Lung (tissue), 12 donors: ENCODE measurements around the gene GATAD2A. TPM values are rescaled to one million over a fixed set of nuclear protein-coding genes. Genes with fewer than 3 reads are reported as not detected.

Source experiments
- ATAC-seq: fragments of 200-7000 bp; cut with Tn5 transposase; one replicate; pipeline ENCODE4 v1.9.1; 2020; ENCODE audit warnings: moderate number of reproducible peaks; ENCODE audit not compliant: insufficient read depth, low FRiP score
- DNase-seq, 3 donors: peaks; one replicate each; pipeline ENCODE4 v3.0.0-alpha.2; 2013 to 2017
- H3K27ac ChIP-seq, 2 donors: one replicate each; pipeline ENCODE4 v1.5.1; 2013; ENCODE audit warnings: mild to moderate bottlenecking in 2 of 2, moderate library complexity in 2 of 2, control low read depth in 1 of 2, inconsistent platforms in 1 of 2, low read depth in 1 of 2, low read length in 1 of 2
- H3K27me3 ChIP-seq, 3 donors: one replicate each; pipeline ENCODE4 v1.5.1; 2013; ENCODE audit warnings: low read length in 2 of 3; ENCODE audit not compliant: control insufficient read depth in 3 of 3, insufficient read depth in 3 of 3
- H3K36me3 ChIP-seq, 4 donors: one replicate each; pipeline ENCODE4 v1.5.1; 2013; ENCODE audit warnings: low read length in 4 of 4, mild to moderate bottlenecking in 1 of 4, moderate library complexity in 1 of 4; ENCODE audit not compliant: control insufficient read depth in 4 of 4, insufficient read depth in 4 of 4
- H3K4me1 ChIP-seq, 5 donors: one replicate each; pipeline ENCODE4 v1.5.1; 2013; ENCODE audit warnings: low read length in 5 of 5, mild to moderate bottlenecking in 2 of 5, moderate library complexity in 1 of 5; ENCODE audit not compliant: control insufficient read depth in 5 of 5, insufficient read depth in 5 of 5
- H3K4me3 ChIP-seq: one replicate; pipeline ENCODE4 v1.5.1; 2013; ENCODE audit warnings: mild to moderate bottlenecking, control low read depth, moderate library complexity
- H3K9ac ChIP-seq, 2 donors: one replicate each; pipeline ENCODE4 v1.5.1; 2013; ENCODE audit warnings: low read length in 2 of 2, control low read depth in 1 of 2; ENCODE audit not compliant: insufficient read depth in 1 of 2
- H3K9me3 ChIP-seq, 4 donors: one replicate each; pipeline ENCODE4 v1.5.1; 2013; ENCODE audit warnings: low read length in 3 of 4, mild to moderate bottlenecking in 1 of 4, moderate library complexity in 1 of 4; ENCODE audit not compliant: control insufficient read depth in 4 of 4, insufficient read depth in 3 of 4
- WGBS, 2 donors: extraction: QIAGEN DNeasy Blood & Tissue Kit; methylation state at CpG; one replicate each; pipeline ENCODE4 v1.1.7; 2013; 5-methylcytosine and 5-hydroxymethylcytosine counted together
- polyA plus RNA-seq, 2 donors: library from polyadenylated mRNA; stranded (reverse); fragments of 200-250 nt; gene quantifications; one replicate each; pipeline ENCODE4 v1.2.1, GENCODE V29; 2013
- total RNA-seq, 2 donors: library from RNA; depleted of rRNA in 1 of 2; stranded (reverse); fragments of >200 nt in 1 of 2; gene quantifications; one replicate each; pipeline ENCODE4 v1.2.1, GENCODE V29; 2014 to 2021
- TF ChIP-seq, protein P1 (sequence below): IDR thresholded peaks from 2 replicates; pipeline ENCODE4 v1.5.1; 2012; ENCODE audit warnings: mild to moderate bottlenecking; ENCODE audit errors: control extremely low read depth, extremely low read depth
- donor health status: control.
- donor health status: control.
- donor health status: Bipolar disorder and iron deficiency.
- donor health status: healthy.
- donor health status: DM: yes; HTN: yes; CAD: no.

The GATAD2A gene
- total and polyA plus RNA-seq, 4 donors: 30.6 to 93.7 (median 37.4) TPM

DNA sequence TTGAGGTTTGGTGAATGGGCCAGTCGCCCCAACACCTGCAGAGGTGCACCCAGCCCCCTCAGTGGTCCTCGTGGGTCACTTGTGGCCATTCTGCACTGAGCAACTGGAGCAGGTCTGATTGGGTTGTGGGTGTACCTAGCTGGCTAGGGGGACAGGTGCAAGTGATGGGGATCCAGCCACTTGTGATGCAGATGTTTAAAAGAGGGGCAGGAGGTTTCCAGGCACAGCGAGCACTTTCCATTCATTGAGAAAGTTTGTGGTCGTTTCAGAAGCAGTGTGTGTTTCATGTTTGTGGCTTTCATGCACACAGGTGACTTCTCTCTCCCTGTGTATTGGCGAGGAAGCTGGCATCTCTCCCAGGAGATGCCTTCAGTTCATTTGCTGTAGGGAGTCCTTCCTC, 75.2 kb downstream of the GATAD2A start:
- TF ChIP-seq, protein P1, sequence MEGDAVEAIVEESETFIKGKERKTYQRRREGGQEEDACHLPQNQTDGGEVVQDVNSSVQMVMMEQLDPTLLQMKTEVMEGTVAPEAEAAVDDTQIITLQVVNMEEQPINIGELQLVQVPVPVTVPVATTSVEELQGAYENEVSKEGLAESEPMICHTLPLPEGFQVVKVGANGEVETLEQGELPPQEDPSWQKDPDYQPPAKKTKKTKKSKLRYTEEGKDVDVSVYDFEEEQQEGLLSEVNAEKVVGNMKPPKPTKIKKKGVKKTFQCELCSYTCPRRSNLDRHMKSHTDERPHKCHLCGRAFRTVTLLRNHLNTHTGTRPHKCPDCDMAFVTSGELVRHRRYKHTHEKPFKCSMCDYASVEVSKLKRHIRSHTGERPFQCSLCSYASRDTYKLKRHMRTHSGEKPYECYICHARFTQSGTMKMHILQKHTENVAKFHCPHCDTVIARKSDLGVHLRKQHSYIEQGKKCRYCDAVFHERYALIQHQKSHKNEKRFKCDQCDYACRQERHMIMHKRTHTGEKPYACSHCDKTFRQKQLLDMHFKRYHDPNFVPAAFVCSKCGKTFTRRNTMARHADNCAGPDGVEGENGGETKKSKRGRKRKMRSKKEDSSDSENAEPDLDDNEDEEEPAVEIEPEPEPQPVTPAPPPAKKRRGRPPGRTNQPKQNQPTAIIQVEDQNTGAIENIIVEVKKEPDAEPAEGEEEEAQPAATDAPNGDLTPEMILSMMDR: no peak
- no peak for ATAC-seq
- WGBS, 2 donors: 62 to 71% methylated on average over 5 of the region's 5 CpGs

DNA sequence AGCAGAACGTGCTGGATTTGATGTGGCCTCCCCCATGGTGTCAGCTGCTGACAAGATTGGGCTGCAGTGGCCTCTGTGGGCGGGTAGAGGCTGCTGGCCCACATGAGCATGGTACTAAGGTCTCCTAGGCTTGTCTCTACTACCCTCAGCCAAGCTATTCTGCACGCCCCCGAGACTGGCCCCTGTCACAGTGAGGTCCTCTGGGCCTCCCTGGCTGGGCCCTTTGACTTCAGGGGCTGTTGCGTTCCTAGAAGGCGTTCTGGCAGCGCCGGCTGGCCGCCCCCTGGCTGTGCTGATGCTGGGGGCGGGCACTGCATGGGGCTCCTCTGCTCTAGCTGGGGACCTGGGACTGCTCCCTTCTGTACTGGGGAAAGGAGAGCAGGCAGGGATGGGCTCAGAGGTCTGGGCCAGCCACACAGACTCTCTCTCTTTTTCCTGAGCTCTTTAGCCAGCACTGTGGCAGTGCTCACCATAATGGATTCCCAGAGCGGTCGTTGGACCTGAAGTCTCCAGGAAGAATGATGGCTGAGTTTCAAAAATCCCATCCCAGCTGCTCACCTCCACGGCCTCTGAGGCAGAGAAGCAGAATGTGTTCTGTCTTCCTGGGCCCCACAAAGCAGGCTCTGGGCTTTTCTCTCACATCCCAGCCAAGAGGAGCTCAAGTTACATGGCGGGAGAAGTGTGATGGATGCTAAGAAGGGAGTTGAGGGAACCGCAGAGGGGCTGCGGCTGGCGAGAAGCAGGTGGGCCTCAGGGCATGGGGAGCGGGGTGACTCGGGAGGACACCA, 77.5 kb downstream of the GATAD2A start:
- Histone ChIP-seq H3K9ac (peak overlapping the region in 1 of 2 donors; percentile 23), H3K27ac (no peak overlapping the region), H3K4me1 (peaks cover under 1 to 34% (median 17%) of the 10 kb centered on the region in 5 donors), H3K36me3 (peaks cover 0 to 13% (median 1%) of the 10 kb centered on the region in 4 donors), H3K27me3 (no peaks in the 10 kb centered on the region), H3K4me3 (no peak overlapping the region), H3K9me3 (no peaks in the 10 kb centered on the region)
- WGBS, 2 donors: 86 to 89% methylated on average over 19 of the region's 19 CpGs
- TF ChIP-seq, protein P1: no peak
- DNase-seq (peak; percentile 66 to 83 (median 71)), ATAC-seq (no peak)

More for the DNA sequence above, 75.2 kb downstream of the GATAD2A start:
- Histone ChIP-seq H3K27me3 (no peaks in the 10 kb centered on the region), H3K4me3 (no peak overlapping the region), H3K9ac (no peak overlapping the region), H3K9me3 (no peaks in the 10 kb centered on the region), H3K4me1 (peaks cover 0 to 23% (median 15%) of the 10 kb centered on the region in 5 donors), H3K36me3 (peaks cover 0 to 12% (median 1%) of the 10 kb centered on the region in 4 donors), H3K27ac (no peak overlapping the region)
- DNase-seq: no peak

DNA sequence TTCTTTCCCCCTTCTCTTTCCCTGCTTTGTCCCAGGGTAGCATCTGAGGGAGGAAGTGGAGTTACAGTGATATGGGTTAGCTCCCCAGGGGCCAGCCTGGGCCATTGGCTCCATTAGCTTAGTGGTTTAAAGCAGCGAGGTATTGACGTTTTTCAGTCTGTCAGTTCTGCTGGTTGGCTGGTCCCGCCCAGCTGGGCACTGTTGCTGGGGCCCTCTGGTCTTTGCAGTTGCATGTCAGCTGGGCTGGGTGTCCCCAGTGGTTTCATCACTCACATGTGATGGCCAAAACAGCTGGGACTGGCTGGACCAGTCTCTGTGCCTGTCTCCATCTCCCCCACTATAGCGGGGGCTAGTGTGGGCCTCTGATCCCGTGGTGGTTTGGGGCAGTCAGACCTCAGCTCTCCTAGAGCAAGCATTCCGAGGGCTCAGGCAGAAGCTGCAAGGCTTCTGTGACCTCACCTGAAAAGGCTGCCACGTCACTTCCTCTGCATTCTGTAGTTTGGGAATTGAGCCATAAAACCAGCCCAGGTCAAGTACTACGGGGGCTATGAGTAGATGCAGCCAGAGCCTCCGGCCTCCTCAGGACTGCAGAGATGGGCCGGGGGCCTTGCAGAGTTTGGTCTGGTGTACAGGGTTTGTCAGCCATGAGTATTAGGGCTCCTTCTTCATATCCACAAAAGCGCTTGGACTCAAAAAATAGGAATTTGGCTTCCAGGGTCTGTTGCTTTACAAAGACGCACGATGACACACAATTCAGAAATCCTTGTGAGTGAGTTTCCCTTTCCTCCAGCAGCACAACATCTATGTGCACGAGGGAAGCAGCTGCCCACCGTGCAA, 79.9 kb downstream of the GATAD2A start:
- DNase-seq (peak; percentile 74 to 79 (median 77)), ATAC-seq (no peak)
- Histone ChIP-seq H3K27ac (no peak overlapping the region), H3K36me3 (peaks cover 0 to 12% (median 0%) of the 10 kb centered on the region in 4 donors), H3K27me3 (no peaks in the 10 kb centered on the region), H3K9ac (no peak overlapping the region), H3K4me3 (no peak overlapping the region), H3K4me1 (peaks cover 16 to 58% (median 30%) of the 10 kb centered on the region in 5 donors), H3K9me3 (no peaks in the 10 kb centered on the region)
- 62 to 80% methylated on average over 15 of the region's 15 CpGs for WGBS, 2 donors
- TF ChIP-seq, protein P1: no peak
